B cell (primary cell): ENCODE data around the gene LSM10. TPM values are rescaled to one million over a fixed set of nuclear protein-coding genes. Genes with fewer than 3 reads are reported as not detected.
A peak's percentile ranks its signal among the peaks of the same experiment; 100 is the strongest.

Experiments used
- ATAC-seq: fragments of 200-7000 bp; cut with Tn5 transposase; one replicate; pipeline ENCODE4 v1.10.0; 2021; ENCODE audit warnings: low read depth, mild to moderate bottlenecking, moderate number of reproducible peaks, moderate library complexity
- CTCF ChIA-PET: fragments of 350-600 bp; sonication (Branson Sonifier 250); formaldehyde crosslinking; loops from one replicate; lab custom pipeline; 2021; ENCODE audit warnings: antibody characterized with exemption, inconsistent platforms; lab: Charles Lee
- POLR2A ChIA-PET: fragments of 350-600 bp; sonication (Branson Sonifier 250); formaldehyde crosslinking; loops from one replicate; lab custom pipeline; 2021; ENCODE audit warnings: antibody characterized with exemption; lab: Charles Lee
- DNase-seq: peaks from one replicate; pipeline ENCODE4 v3.0.0; 2013
- H2AFZ ChIP-seq: 2 replicates; pipeline ENCODE4 v1.6.1; 2012; ENCODE audit warnings: mild to moderate bottlenecking, low read depth, low read length; ENCODE audit not compliant: insufficient read depth, poor library complexity, severe bottlenecking
- H3K27ac ChIP-seq, 2 donors: 1 replicate in 1 of 2; 2 replicates in 1 of 2; pipeline ENCODE4 v1.5.1; 2012 to 2013; ENCODE audit warnings: low read length in 2 of 2, mild to moderate bottlenecking in 2 of 2, moderate library complexity in 1 of 2
- H3K27me3 ChIP-seq, 4 experiments: fragments of 200-600 bp in 1 of 4; sonication (generic) in 1 of 4; replicated peaks in 1 of 4; 1 replicate in 2 of 4; 2 replicates in 2 of 4; pipeline versions ENCODE4 v1.6.1 to v1.7.0; 2013 to 2016; ENCODE audit warnings: low read length in 3 of 4, mild to moderate bottlenecking in 2 of 4, mixed read lengths in 1 of 4, moderate library complexity in 1 of 4; ENCODE audit not compliant: insufficient read depth in 4 of 4, control insufficient read depth in 3 of 4; ENCODE audit errors: control extremely low read depth in 1 of 4
- H3K36me3 ChIP-seq, 2 experiments: replicated peaks in 1 of 2; 1 replicate in 1 of 2; 2 replicates in 1 of 2; pipeline versions ENCODE4 v1.6.1 to v1.7.1; 2013; ENCODE audit warnings: low read length in 1 of 2; ENCODE audit not compliant: insufficient read depth in 2 of 2, control insufficient read depth in 1 of 2; ENCODE audit errors: control extremely low read depth in 1 of 2, extremely low read depth in 1 of 2
- H3K4me1 ChIP-seq, 2 donors: fragments of 200-600 bp in 1 of 2; sonication (generic) in 1 of 2; 1 replicate in 1 of 2; 2 replicates in 1 of 2; pipeline versions ENCODE4 v1.5.1 to v1.6.1; 2013 to 2017; ENCODE audit warnings: low read length in 2 of 2; ENCODE audit not compliant: control insufficient read depth in 2 of 2, insufficient read depth in 2 of 2
- H3K4me2 ChIP-seq: replicated peaks from 2 replicates; pipeline ENCODE3; 2012; ENCODE audit warnings: mild to moderate bottlenecking, low read depth, low read length; ENCODE audit not compliant: poor library complexity, severe bottlenecking
- H3K4me3 ChIP-seq, 5 experiments: fragments of 200-600 bp in 1 of 5; sonication (generic) in 1 of 5; 1 replicate in 3 of 5; 2 replicates in 2 of 5; pipeline versions ENCODE4 v1.5.1 to v1.7.0; 2011 to 2016; ENCODE audit warnings: low read length in 4 of 5, mild to moderate bottlenecking in 4 of 5, low read depth in 2 of 5, control low read depth in 1 of 5, moderate library complexity in 1 of 5; ENCODE audit not compliant: insufficient read depth in 1 of 5; ENCODE audit errors: control extremely low read depth in 1 of 5, extremely low read depth in 1 of 5
- H3K79me2 ChIP-seq: fragments of 200-600 bp; sonication (generic); one replicate; pipeline ENCODE4 v1.6.0; 2016; ENCODE audit warnings: low read length; ENCODE audit not compliant: control insufficient read depth, insufficient read depth
- H3K9ac ChIP-seq: fragments of 200-600 bp; sonication (generic); 2 replicates; pipeline ENCODE4 v1.6.1; 2017; ENCODE audit warnings: mild to moderate bottlenecking, low read length, moderate library complexity
- H3K9me3 ChIP-seq, 3 donors: one replicate each; pipeline versions ENCODE4 v1.6.1 to v1.7.1; 2013; ENCODE audit warnings: low read length in 2 of 3; ENCODE audit not compliant: control insufficient read depth in 2 of 3, insufficient read depth in 1 of 3; ENCODE audit errors: control extremely low read depth in 1 of 3
- H4K20me1 ChIP-seq: 2 replicates; pipeline ENCODE4 v1.6.0; 2012; ENCODE audit warnings: mild to moderate bottlenecking, low read length; ENCODE audit not compliant: insufficient read depth, control insufficient read depth, poor library complexity, severe bottlenecking
- H3K27ac Mint-ChIP-seq: one replicate; pipeline ENCODE4 v1.8.0; 2021; ENCODE audit warnings: mixed read lengths
- H3K27me3 Mint-ChIP-seq: one replicate; pipeline ENCODE4 v1.8.0; 2021; ENCODE audit warnings: mixed read lengths
- H3K4me1 Mint-ChIP-seq: one replicate; pipeline ENCODE4 v1.8.0; 2021; ENCODE audit warnings: mixed read lengths
- H3K4me3 Mint-ChIP-seq: one replicate; pipeline ENCODE4 v1.8.0; 2021; ENCODE audit warnings: mixed read lengths
- H3K9me3 Mint-ChIP-seq: one replicate; pipeline ENCODE4 v1.8.0; 2022; ENCODE audit warnings: mixed read lengths; ENCODE audit not compliant: insufficient read depth
- CTCF ChIP-seq: fragments of 200-600 bp; IDR thresholded peaks from one replicate; pipeline ENCODE4 v1.8.0; 2022; ENCODE audit warnings: antibody characterized with exemption, mild to moderate bottlenecking
- EZH2 ChIP-seq: IDR thresholded peaks from 2 replicates; pipeline ENCODE4 v1.6.1; 2012; ENCODE audit warnings: borderline replicate concordance, low read depth, mild to moderate bottlenecking, moderate library complexity, low read length; ENCODE audit not compliant: insufficient read depth, poor library complexity, severe bottlenecking
- WGBS: methylation state at CpG from one replicate; pipeline ENCODE4 v1.1.5; 2013; ENCODE audit warnings: missing lambda C conversion rate; ENCODE audit not compliant: insufficient coverage; 5-methylcytosine and 5-hydroxymethylcytosine counted together
- intact Hi-C: fragments of 100-400 bp; cut with micrococcal nuclease; formaldehyde crosslinking; loops from one replicate; pipeline ENCODE4 v1.10.0; 2022
- polyA plus RNA-seq: library from polyadenylated mRNA; depleted of rRNA; stranded (reverse); fragments of >200 nt; gene quantifications from 2 replicates; pipeline ENCODE4 v1.2.3, GENCODE V29; 2012
- total RNA-seq, 2 donors: library from RNA; stranded (reverse); fragments of 120-200 nt in 1 of 2; gene quantifications; 1 replicate in 1 of 2; 2 replicates in 1 of 2; pipeline versions ENCODE4 v1.2.3 to v1.2.4, GENCODE V29; 2013 to 2022

Gene LSM10
- total and polyA plus RNA-seq, 2 donors (not counting 1 experiment from before 2014, with no cell fraction given): 73.5 to 136 TPM

- Histone ChIP-seq H4K20me1 (no peaks in the 10 kb centered on the region), H3K79me2 (peaks cover 28% of the 10 kb centered on the region), H2AFZ (no peak overlapping the region), H3K27ac (no peak overlapping the region), H3K4me1 (peaks cover 5 to 20% of the 10 kb centered on the region in 2 donors), H3K4me2 (no peak overlapping the region), H3K36me3 (no peaks in the 10 kb centered on the region), H3K27me3 (no peaks in the 10 kb centered on the region), H3K9me3 (peaks cover 0 to 10% (median 0%) of the 10 kb centered on the region in 3 donors), H3K4me3 (no peak overlapping the region), H3K9ac (no peak overlapping the region)
- Mint-ChIP-seq H3K27me3 (no peaks in the 10 kb centered on the region), H3K4me3 (no peak overlapping the region), H3K9me3 (no peaks in the 10 kb centered on the region), H3K4me1 (peaks cover 20% of the 10 kb centered on the region), H3K27ac (no peak overlapping the region)
- intact Hi-C loops: no loop called here
- ChIA-PET POLR2A (no interaction called here), CTCF (interaction anchor here (0.8 to 7.4 kb wide), 3 partner anchors 12 to 60 kb away, joined by 4 to 52 read pairs (median 14); no protein-coding TSS in a partner anchor)
- no peak for ATAC-seq
- TF ChIP-seq CTCF (no peak), EZH2 (no peak)
- 100% methylated on average over 1 of the region's 4 CpGs for WGBS
- no peak for DNase-seq
Observed at GRCh38 chr1:36402504-36402890, 4.8 kb upstream of the LSM10 start.

- DNase-seq (no peak), ATAC-seq (no peak)
- peak overlapping the region in 1 of 2 donors; percentile 67 for H3K27ac ChIP-seq
- H3K27me3 ChIP-seq: no peaks in the 10 kb centered on the region
- intact Hi-C loops: no loop called here
- H3K4me3 Mint-ChIP-seq: peak overlapping the region; percentile 66
- H3K9ac ChIP-seq: no peak overlapping the region
- peak overlapping the region; percentile 55 for H3K4me2 ChIP-seq
- peak overlapping the region; percentile 52 for H2AFZ ChIP-seq
- H3K4me1 Mint-ChIP-seq: peaks cover 25% of the 10 kb centered on the region
- H3K27ac Mint-ChIP-seq: peak overlapping the region; percentile 87
- H3K27me3 Mint-ChIP-seq: no peaks in the 10 kb centered on the region
- peak overlapping the region in 2 of 5 experiments; percentile 36 to 44 for H3K4me3 ChIP-seq
- peaks cover 0 to 10% (median 0%) of the 10 kb centered on the region in 3 donors for H3K9me3 ChIP-seq
- ChIA-PET CTCF (interaction anchor here (0.8 to 7.4 kb wide), 4 partner anchors 12 to 60 kb away, joined by 3 to 52 read pairs (median 9); no protein-coding TSS in a partner anchor), POLR2A (interaction anchor here (0.9 to 1.3 kb wide), 2 partner anchors 17 to 23 kb away, joined by 3 read pairs; no protein-coding TSS in a partner anchor)
- 89% methylated on average over 11 of the region's 12 CpGs for WGBS
- H4K20me1 ChIP-seq: no peaks in the 10 kb centered on the region
- no peaks in the 10 kb centered on the region for H3K9me3 Mint-ChIP-seq
- TF ChIP-seq EZH2 (no peak), CTCF (no peak)
- H3K79me2 ChIP-seq: peaks cover 34% of the 10 kb centered on the region
- no peaks in the 10 kb centered on the region for H3K36me3 ChIP-seq
- peaks cover 5 to 25% of the 10 kb centered on the region in 2 donors for H3K4me1 ChIP-seq
Observed at GRCh38 chr1:36401602-36402503, 4.1 kb upstream of the LSM10 start.
